ENCODE measurements around the gene ERBB4.

Gene ERBB4

DNA sequence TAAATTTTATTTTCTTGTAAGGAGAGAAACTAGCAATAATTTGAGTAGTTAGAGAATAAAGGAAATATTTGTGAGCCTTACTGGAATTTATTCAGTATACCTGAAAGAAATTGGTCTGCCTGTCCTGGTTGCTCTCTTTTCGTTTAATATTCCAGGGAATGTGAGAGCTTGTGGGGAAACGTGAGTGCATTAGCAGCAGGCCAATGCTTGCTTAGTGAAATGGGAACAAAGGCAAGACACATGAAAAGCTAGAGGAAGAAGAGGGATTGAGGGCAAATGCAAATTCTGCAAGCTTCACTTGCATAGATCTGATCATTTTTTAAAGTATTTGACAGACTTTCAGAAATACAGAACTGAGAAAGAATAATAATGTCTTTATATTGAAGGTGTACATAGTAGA lies 111.0 kb downstream of the ERBB4 start:
- no peak for DNase-seq

DNA sequence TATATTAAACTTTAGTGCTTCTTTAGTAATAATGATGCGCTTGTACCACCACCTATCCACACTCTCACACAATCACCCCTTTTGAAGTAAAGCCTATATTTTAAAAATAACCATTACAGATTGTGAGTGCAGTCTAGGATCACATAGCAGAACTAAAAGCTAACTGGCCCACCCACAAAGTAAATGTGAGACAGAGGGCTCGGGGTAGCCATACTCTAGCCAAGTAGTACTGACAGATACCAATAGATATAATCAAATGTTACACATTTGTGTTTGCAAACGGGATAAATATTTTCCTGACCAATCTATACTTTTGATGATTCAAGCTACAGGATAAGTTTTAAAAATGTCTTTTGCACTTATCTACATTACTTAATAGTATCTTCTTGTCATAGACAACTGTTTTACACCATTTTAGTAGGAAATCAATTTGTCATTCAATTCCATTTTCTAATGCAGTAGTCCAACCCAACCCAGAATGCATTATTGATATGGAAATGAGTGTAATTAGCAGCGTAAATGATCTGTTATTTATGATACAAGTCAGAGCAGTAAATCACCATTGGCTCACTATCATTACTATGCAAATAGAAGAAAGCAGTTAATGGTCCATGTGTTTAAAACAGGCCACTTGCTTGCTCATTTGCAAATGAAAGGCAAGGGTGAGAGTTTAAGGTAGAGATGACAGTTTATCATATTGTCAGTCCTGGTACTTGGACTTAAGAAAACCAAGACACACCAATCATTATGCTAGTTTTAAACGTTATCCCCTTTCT lies 111.8 kb downstream of the ERBB4 start:
- DNase-seq = no peak

GRCh38 chr2:212424082-212424481 lies 114.5 kb downstream of the ERBB4 start:
- no peak for DNase-seq

DNA sequence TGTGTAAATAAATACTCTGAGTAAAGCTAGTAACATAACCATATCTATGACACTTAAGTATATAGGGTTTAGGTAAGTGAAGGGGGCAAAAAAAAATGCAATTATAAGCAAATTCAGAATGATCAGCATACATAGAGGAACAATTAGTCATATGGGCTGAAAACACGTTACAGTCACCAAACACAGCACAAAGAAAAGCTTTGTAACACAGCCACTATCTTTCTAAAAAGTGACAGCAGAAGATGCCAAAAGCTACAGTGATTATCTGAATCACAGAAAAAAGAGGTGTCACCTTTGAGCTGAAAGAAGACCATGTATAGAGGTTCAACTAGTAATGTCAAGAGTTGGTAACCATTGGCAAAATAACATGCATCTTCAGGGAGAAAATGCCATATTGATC lies 115.5 kb downstream of the ERBB4 start:
- no peak for DNase-seq

- DNase-seq = no peak
Measured at GRCh38 chr2:212421556-212422334, 116.9 kb downstream of the ERBB4 start.

- no peak for DNase-seq
Measured at GRCh38 chr2:212416086-212416485, 122.5 kb downstream of the ERBB4 start.

DNA sequence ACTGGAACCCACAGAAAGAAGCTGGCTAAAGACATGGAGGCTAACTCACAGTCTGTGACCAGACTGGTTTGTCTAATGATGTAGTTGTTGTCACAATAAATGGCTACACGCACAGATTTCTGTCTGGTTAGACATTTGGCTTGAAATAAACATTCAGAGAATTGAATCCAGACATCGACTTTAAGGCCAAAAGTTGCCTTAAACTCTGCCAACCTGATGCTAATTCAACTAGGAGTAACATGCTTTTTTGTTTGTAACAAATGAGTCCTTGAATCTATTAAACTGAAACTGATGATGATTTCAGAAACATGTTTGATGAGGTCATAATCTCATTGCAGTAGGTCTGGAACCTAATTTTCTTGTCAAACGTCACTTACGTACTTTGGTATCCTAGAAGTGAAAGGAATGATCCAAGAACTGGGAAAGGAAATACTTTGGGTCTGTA lies 123.8 kb downstream of the ERBB4 start:
- DNase-seq = no peak

DNA sequence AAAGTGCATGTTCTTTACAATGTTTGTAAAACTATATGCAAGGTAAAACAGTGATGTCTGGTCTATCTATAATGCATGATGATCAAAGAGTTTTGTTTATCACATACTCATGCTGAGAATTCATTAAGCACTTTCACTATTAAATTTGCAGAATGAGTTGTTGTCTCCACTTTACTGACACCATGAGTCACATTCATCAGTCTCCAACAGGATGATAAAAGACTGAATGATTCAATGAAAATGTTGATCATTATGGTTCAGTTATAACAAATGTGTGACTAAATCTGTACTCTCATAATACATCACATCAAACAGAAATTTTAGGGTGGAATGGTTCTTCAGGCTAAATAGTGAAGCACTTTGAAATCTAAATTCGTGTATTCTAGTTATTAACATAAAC lies 129.0 kb downstream of the ERBB4 start:
- no peak for DNase-seq

GRCh38 chr2:212408524-212408923 lies 130.1 kb downstream of the ERBB4 start:
- no peak for DNase-seq

GRCh38 chr2:212406716-212407115 lies 131.9 kb downstream of the ERBB4 start:
- DNase-seq = no peak

GRCh38 chr2:212402316-212402715 lies 136.3 kb downstream of the ERBB4 start:
- no peak for DNase-seq

DNA sequence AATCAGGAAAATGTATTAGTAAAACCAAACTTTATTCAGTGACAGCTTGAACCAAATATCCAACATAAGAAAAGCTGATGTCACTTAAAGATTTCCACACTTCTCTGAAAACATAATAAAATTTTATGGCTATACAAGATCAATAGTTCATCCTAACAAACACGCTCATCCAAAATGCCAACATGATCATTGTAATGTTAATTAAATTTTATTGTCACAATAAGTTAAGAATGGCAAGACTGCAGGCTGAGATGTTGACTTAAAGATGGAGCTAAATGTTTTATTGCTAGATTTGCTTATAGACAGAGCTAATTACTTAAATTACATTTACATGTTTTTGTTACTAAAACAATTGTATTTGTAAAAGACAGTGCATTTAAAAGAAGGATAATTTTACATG lies 140.3 kb downstream of the ERBB4 start:
- no peak for DNase-seq

- DNase-seq = no peak
Measured at GRCh38 chr2:212392544-212392943, 146.1 kb downstream of the ERBB4 start.

- no peak for DNase-seq
Measured at GRCh38 chr2:212392043-212392442, 146.6 kb downstream of the ERBB4 start.

DNA sequence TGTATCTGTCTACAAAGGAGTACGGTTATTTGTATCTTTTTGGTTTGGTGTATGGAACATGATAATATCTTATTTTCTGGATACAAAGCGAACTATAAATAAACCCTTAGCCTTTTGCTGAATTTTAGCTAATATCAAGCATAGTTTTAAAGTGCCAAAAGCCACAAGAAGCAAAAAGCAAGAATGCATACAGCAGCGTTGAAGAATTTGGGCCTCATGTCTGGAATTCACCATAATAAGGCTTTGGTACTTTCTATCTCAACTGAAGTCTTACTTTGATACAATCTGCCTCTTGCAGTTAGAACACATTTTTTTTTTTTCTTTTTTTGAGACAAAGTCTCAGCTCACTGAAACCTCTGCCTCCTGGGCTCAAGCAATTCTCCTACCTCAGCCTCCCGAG lies 151.5 kb downstream of the ERBB4 start:
- no peak for DNase-seq

- DNase-seq = no peak
Measured at GRCh38 chr2:212385241-212385640, 153.4 kb downstream of the ERBB4 start.

- DNase-seq = no peak
Measured at GRCh38 chr2:212384027-212384426, 154.6 kb downstream of the ERBB4 start.

GRCh38 chr2:212381428-212382102 lies 157.0 kb downstream of the ERBB4 start:
- DNase-seq = no peak

DNA sequence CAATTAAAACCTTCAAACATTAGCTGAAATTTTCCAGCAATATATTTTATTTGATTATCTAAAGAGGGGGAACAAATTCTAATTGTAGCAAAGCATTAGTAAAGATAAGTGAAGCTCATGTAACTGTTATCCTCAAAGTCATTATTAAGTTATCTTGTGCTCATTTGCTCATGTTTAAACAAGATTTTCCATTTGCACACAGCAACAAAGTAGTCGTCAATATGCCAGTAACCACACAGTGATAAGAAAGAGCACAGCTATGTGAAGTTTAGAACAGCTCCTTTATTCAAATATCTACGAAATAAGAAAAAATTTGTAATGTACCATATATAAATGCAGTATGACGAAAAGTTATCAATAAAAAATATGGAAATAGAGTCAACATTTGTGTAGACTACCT lies 159.5 kb downstream of the ERBB4 start:
- no peak for DNase-seq

DNA sequence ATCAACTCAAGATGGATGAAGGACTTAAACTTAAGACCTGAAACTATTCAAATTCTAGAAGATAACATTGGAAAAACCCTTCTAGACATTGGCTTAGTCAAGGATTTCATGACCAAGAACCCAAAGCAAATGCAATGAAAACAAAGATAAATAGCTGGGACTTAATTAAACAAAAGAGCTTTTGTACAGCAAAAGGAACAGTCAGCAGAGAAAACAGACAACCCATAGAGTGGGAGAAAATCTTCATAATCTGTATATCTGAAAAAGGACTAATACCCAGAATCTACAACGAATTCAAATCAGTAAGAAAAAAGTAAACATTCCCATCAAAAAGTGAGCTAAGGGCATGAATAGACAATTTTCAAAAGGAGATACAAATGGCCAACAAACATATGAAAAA lies 171.2 kb downstream of the ERBB4 start:
- no peak for DNase-seq

GRCh38 chr2:212364112-212364985 lies 174.3 kb downstream of the ERBB4 start:
- no peak for DNase-seq

DNA sequence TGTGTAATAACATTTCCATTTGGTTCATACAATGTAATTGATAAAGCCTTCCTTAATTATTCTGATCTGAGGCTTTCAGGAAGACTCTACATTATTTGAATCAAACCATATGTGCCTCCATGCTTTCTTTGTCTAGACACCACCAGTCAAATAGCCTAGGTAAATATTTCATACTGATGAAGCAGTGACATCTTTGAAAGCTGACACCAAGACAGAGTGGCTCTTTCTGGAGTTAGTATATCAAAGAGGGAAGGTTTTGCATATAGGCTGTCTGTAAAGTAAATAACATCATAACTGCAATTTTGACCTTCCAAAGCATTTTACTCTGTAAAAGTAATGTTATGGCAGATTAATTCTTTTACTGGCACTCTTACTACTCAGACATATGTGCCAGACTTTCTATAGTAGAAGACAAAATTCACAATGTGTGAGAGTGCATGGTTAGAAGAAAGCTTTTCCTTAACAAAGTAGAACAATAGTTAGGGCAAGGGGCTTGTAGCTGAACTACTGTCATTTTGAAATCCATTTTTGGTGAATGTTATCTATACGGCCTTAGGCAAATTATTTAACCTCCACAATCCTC lies 177.3 kb downstream of the ERBB4 start:
- no peak for DNase-seq
